ENCODE measurements around the gene NPAS3. TPM values are rescaled to one million over a fixed set of nuclear protein-coding genes. Genes with fewer than 3 reads are reported as not detected.

NPAS3 gene
- total RNA-seq, 2 donors from 2014 or later, result 1.1 to 1.8 TPM

- no peak for TF ChIP-seq POLR2A (IDR thresholded peaks at IDR 0.05)
- no peak for TF ChIP-seq POLR2AphosphoS5 (IDR thresholded peaks at IDR 0.05)
- no peak for TF ChIP-seq CTCF (IDR thresholded peaks at IDR 0.05)
- DNase-seq (ENCODE audit: low spot score), result no peak
- H3K4me3 ChIP-seq, result no peak overlapping the region
- H3K4me1 ChIP-seq (replicated peaks), result no peaks in the 10 kb centered on the region
- 66% methylated on average over 5 of the region's 5 CpGs for WGBS
- H3K9me3 ChIP-seq, result no peaks in the 10 kb centered on the region
- H3K27me3 ChIP-seq (replicated peaks; ENCODE audit: insufficient read depth), result no peaks in the 10 kb centered on the region
- intact Hi-C loops (cut with DNase I), result no loop called here
- no peak overlapping the region for H3K27ac ChIP-seq
- no peaks in the 10 kb centered on the region for H3K36me3 ChIP-seq
These were observed 913.3 kb downstream of the NPAS3 start for GRCh38 chr14:33851931-33852330.
